Natural killer cell (primary cell): ENCODE data around the gene SYNPR. TPM values are rescaled to one million over a fixed set of nuclear protein-coding genes. Genes with fewer than 3 reads are reported as not detected.

Experiments
- ATAC-seq, 3 donors: fragments of 150-1000 bp in 2 of 3; fragments of 200-7000 bp in 1 of 3; cut with Tn5 transposase; 1 replicate in 1 of 3; 2 replicates in 2 of 3; pipeline ENCODE4 v1.10.0; 2021; ENCODE audit warnings: mild to moderate bottlenecking in 2 of 3, moderate library complexity in 2 of 3
- DNase-seq, 2 donors: peaks; one replicate each; pipeline versions ENCODE4 v3.0.0 to v3.0.0-alpha.2; 2013 to 2021; ENCODE audit warnings: mixed read lengths in 1 of 2
- H3K27ac ChIP-seq: one replicate; pipeline ENCODE4 v1.5.1; 2013; ENCODE audit warnings: mild to moderate bottlenecking, low read length
- H3K27me3 ChIP-seq: one replicate; pipeline ENCODE4 v1.6.1; 2013; ENCODE audit warnings: low read length; ENCODE audit not compliant: control insufficient read depth, insufficient read depth
- H3K36me3 ChIP-seq: one replicate; pipeline ENCODE4 v1.6.1; 2013; ENCODE audit warnings: low read length; ENCODE audit not compliant: control insufficient read depth, insufficient read depth
- H3K4me1 ChIP-seq: one replicate; pipeline ENCODE4 v1.6.1; 2013; ENCODE audit warnings: low read length; ENCODE audit not compliant: control insufficient read depth, insufficient read depth
- H3K4me3 ChIP-seq: one replicate; pipeline ENCODE4 v1.5.1; 2013; ENCODE audit warnings: low read length
- H3K9me3 ChIP-seq: one replicate; pipeline ENCODE4 v1.6.1; 2013; ENCODE audit warnings: low read length; ENCODE audit not compliant: control insufficient read depth, insufficient read depth
- H3K27ac Mint-ChIP-seq, 2 donors: one replicate each; pipeline ENCODE4 v1.8.0; 2022; ENCODE audit warnings: mild to moderate bottlenecking in 2 of 2, mixed read lengths in 2 of 2, moderate library complexity in 1 of 2
- H3K27me3 Mint-ChIP-seq, 2 donors: one replicate each; pipeline ENCODE4 v1.8.0; 2022; ENCODE audit warnings: low read depth in 2 of 2, mixed read lengths in 2 of 2
- H3K36me3 Mint-ChIP-seq: one replicate; pipeline ENCODE4 v1.8.0; 2022; ENCODE audit warnings: mixed read lengths
- H3K4me1 Mint-ChIP-seq, 2 donors: one replicate each; pipeline ENCODE4 v1.8.0; 2022; ENCODE audit warnings: mixed read lengths in 2 of 2
- H3K4me3 Mint-ChIP-seq: one replicate; pipeline ENCODE4 v1.8.0; 2022; ENCODE audit warnings: mild to moderate bottlenecking, moderate library complexity, mixed read lengths
- H3K9me3 Mint-ChIP-seq, 2 donors: one replicate each; pipeline ENCODE4 v1.8.0; 2022; ENCODE audit warnings: mixed read lengths in 2 of 2
- CTCF ChIP-seq: fragments of 200-600 bp; IDR thresholded peaks from one replicate; pipeline ENCODE4 v1.8.0; 2022; ENCODE audit warnings: antibody characterized with exemption
- WGBS: methylation state at CpG from one replicate; pipeline ENCODE4 v1.1.7; 2013; ENCODE audit warnings: missing lambda C conversion rate; ENCODE audit not compliant: insufficient coverage; 5-methylcytosine and 5-hydroxymethylcytosine counted together
- intact Hi-C: fragments of 100-400 bp; cut with micrococcal nuclease; formaldehyde crosslinking; loops from one replicate; pipeline ENCODE4 v1.14.2; 2022
- total RNA-seq, 4 donors: library from RNA; stranded (reverse); fragments of 120-200 nt in 1 of 4; gene quantifications; one replicate each; pipeline versions ENCODE4 v1.2.3 to v1.2.4, GENCODE V29; 2013 to 2022

The SYNPR gene
- total RNA-seq, 3 donors from 2014 or later (not counting 1 experiment from before 2014, with no cell fraction given), result not detected

- H3K4me3 Mint-ChIP-seq, result no peak overlapping the region
- no peaks in the 10 kb centered on the region for H3K9me3 ChIP-seq
- no peaks in the 10 kb centered on the region for H3K36me3 ChIP-seq
- 83% methylated on average over 4 of the region's 4 CpGs for WGBS
- no peak for TF ChIP-seq CTCF
- H3K27me3 ChIP-seq, result no peaks in the 10 kb centered on the region
- H3K4me1 ChIP-seq, result no peaks in the 10 kb centered on the region
- no peak overlapping the region for H3K27ac Mint-ChIP-seq
- H3K9me3 Mint-ChIP-seq, result peaks cover 0 to 8% of the 10 kb centered on the region in 2 donors
- no peaks in the 10 kb centered on the region for H3K27me3 Mint-ChIP-seq
- DNase-seq (no peak), ATAC-seq (no peak)
- no peaks in the 10 kb centered on the region for H3K36me3 Mint-ChIP-seq
- no peaks in the 10 kb centered on the region for H3K4me1 Mint-ChIP-seq
- H3K27ac ChIP-seq, result no peak overlapping the region
- H3K4me3 ChIP-seq, result no peak overlapping the region
- intact Hi-C loops, result no loop called here
These were observed 376.1 kb downstream of the SYNPR start for GRCh38 chr3:63654211-63654610.

- Mint-ChIP-seq H3K27ac (no peak overlapping the region), H3K4me1 (no peaks in the 10 kb centered on the region), H3K9me3 (peaks cover 0 to 8% of the 10 kb centered on the region in 2 donors), H3K4me3 (no peak overlapping the region), H3K27me3 (no peaks in the 10 kb centered on the region), H3K36me3 (no peaks in the 10 kb centered on the region)
- no peaks in the 10 kb centered on the region for H3K9me3 ChIP-seq
- intact Hi-C loops, result no loop called here
- H3K4me1 ChIP-seq, result no peaks in the 10 kb centered on the region
- H3K27ac ChIP-seq, result no peak overlapping the region
- H3K36me3 ChIP-seq, result no peaks in the 10 kb centered on the region
- H3K4me3 ChIP-seq, result no peak overlapping the region
- ATAC-seq (no peak), DNase-seq (no peak)
- 72% methylated on average over 5 of the region's 5 CpGs for WGBS
- TF ChIP-seq CTCF, result no peak
- no peaks in the 10 kb centered on the region for H3K27me3 ChIP-seq
These were observed 376.8 kb downstream of the SYNPR start for GRCh38 chr3:63654931-63655330.

- no peaks in the 10 kb centered on the region for H3K4me1 Mint-ChIP-seq
- no peaks in the 10 kb centered on the region for H3K36me3 Mint-ChIP-seq
- Histone ChIP-seq H3K9me3 (no peaks in the 10 kb centered on the region), H3K4me1 (no peaks in the 10 kb centered on the region), H3K4me3 (no peak overlapping the region), H3K36me3 (no peaks in the 10 kb centered on the region), H3K27ac (no peak overlapping the region), H3K27me3 (no peaks in the 10 kb centered on the region)
- WGBS, result 64% methylated on average over 3 of the region's 4 CpGs
- H3K9me3 Mint-ChIP-seq, result peaks cover 0 to 8% of the 10 kb centered on the region in 2 donors
- intact Hi-C loops, result no loop called here
- no peak overlapping the region for H3K4me3 Mint-ChIP-seq
- no peak overlapping the region for H3K27ac Mint-ChIP-seq
- no peak for TF ChIP-seq CTCF
- DNase-seq (no peak), ATAC-seq (no peak)
- no peaks in the 10 kb centered on the region for H3K27me3 Mint-ChIP-seq
These were observed 377.4 kb downstream of the SYNPR start for GRCh38 chr3:63655519-63655918.

GRCh38 chr3:63656786-63657185 is 378.7 kb downstream of the SYNPR start:
- H3K27ac Mint-ChIP-seq, result no peak overlapping the region
- no peaks in the 10 kb centered on the region for H3K4me1 Mint-ChIP-seq
- ATAC-seq, result no peak

More at GRCh38 chr3:63656786-63657185, 378.7 kb downstream of the SYNPR start:
- no peak overlapping the region for H3K4me3 ChIP-seq
- no peak for DNase-seq
- TF ChIP-seq CTCF, result no peak
- intact Hi-C loops, result no loop called here
- H3K27ac ChIP-seq, result no peak overlapping the region
- no peaks in the 10 kb centered on the region for H3K27me3 ChIP-seq
- WGBS, result 89% methylated on average over 6 of the region's 6 CpGs
- no peaks in the 10 kb centered on the region for H3K4me1 ChIP-seq
- Mint-ChIP-seq H3K27me3 (no peaks in the 10 kb centered on the region), H3K9me3 (peaks cover 0 to 8% of the 10 kb centered on the region in 2 donors), H3K36me3 (no peaks in the 10 kb centered on the region), H3K4me3 (no peak overlapping the region)
- no peaks in the 10 kb centered on the region for H3K9me3 ChIP-seq
- no peaks in the 10 kb centered on the region for H3K36me3 ChIP-seq
